GM19023 (cell line): ENCODE data around the gene PPP4R4.
"Not testable (repeated sequence)": the region's sequence is repeated elsewhere in the genome, so short reads cannot be mapped to it uniquely, and the experiment has no call there.

Experiments
- ATAC-seq: cut with Tn5 transposase; IDR thresholded peaks from one replicate; pipeline ENCODE4 v1.9.1; 2021; ENCODE audit warnings: mild to moderate bottlenecking, moderate library complexity; ENCODE audit not compliant: unreplicated experiment

The PPP4R4 gene

DNA sequence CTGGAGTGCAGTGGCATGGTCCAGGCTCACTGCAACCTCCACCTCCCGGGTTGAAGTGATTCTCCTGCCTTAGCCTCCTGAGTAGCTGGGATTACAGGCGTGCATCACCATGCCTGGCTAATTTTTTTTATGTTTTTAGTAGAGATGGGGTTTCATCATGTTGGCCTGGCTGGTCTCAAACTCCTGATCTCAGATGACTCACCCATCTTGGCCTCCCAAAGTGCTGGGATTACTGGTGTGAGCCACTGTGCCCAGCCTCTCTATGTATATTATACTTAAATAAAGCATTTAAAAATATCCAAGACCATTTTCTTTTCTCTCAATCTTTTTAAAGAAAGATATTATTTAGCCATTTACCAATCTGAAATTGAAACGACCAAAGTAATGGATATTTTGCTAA lies 90.1 kb downstream of the PPP4R4 start:
- ATAC-seq = not testable (repeated sequence)

DNA sequence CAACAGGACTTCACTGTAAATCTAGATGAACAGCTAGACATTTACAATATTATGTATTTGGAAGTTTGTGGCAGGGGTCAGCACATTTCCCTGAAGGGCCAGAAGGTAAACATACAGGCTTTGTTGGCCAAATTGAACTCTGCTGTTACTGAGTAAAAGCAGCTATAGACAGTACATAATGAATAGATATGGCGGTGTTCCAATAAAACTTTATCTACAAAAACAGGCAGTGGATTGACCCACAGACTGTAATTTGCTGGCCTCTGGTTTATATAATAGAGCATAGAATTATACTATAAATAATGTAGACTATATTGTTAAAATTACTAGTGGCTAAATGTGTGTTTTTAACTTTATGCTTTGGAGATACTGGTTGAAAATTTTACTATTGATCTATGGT lies 93.2 kb downstream of the PPP4R4 start:
- ATAC-seq = no peak

DNA sequence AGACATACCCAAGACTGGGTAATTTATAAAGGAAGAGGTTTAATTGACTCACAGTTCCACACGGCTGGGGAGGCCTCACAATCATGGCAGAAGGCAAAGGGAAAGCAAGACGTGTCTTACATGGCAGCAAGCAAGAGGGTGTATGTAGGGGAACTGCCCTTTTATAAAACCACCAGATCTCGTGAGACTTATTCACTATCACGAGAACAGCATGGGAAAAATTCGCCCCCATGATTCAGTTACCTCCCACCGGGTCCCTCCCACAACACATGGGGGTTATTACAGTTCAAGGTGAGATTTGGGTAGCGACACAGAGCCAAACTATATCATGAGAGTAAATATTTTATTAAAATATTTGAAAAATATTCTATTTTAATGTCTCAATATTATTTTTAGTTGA lies 94.5 kb downstream of the PPP4R4 start:
- ATAC-seq = not testable (repeated sequence)

DNA sequence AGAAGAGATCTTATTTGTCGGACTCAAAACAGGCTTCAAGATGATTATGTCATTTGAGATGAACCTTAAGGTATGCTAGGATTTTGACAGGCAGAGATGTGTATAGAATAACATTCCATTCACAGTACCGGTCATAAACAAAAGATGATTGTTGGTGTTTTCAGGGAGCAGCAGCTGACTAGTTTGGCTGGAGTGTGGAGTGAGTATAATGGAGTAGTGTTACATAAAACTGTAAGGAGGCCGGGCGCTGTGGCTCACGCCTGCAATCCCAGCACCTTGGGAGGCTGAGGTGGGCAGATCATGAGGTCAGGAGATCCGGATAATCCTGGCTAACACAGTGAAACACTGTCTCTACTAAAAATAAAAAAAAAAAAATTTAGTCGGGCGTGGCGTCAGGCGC lies 95.0 kb downstream of the PPP4R4 start:
- ATAC-seq = no peak

DNA sequence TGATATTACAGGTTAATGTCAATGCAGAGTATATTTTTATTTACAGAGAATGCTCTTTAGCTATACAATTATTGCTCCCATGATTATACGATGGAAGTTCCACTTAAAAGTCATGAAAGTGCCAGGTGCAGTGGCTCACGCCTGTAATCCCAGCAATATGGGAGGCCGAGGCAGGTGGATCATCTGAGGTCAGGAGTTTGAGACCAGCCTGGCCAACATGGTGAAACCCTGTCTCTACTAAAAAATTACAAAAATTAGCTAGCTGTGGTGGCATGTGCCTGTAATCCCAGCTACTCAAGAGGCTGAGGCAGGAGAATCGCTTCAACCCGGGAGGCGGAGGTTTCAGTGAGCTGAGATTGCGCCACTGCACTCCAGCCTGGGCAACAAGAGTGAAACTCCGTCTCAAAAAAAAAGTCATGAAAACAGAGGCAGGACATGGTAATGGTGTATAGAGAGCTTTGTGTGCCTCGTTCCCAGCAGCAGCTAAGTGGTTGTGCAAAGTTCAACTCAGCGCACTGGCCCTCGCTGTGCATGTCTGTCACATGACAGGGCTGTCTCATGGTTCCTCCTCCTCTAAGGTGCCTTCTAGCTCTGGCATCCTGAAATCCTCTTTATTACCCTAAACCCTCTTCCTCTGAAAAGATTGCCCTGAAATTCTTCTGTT lies 102.9 kb downstream of the PPP4R4 start:
- ATAC-seq = not testable (repeated sequence)

DNA sequence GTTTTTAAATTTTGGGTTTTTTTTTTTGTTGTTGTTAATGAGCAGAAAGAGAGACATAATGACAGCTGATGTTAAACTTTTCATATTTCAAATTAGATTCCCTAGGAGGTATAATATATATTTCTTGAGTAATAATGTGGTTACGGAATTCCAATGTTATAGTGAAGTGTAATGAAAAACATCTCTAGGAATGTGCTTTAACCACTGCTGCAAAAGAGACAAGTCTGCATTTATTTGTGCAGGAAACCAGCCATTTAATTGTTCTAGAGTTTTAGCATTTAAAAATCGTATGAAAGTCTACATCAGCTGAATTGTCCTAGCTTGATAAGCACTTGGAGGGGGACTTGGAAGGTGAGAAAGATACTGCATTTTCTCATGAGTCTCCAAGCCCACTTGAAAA lies 104.6 kb downstream of the PPP4R4 start:
- no peak for ATAC-seq

DNA sequence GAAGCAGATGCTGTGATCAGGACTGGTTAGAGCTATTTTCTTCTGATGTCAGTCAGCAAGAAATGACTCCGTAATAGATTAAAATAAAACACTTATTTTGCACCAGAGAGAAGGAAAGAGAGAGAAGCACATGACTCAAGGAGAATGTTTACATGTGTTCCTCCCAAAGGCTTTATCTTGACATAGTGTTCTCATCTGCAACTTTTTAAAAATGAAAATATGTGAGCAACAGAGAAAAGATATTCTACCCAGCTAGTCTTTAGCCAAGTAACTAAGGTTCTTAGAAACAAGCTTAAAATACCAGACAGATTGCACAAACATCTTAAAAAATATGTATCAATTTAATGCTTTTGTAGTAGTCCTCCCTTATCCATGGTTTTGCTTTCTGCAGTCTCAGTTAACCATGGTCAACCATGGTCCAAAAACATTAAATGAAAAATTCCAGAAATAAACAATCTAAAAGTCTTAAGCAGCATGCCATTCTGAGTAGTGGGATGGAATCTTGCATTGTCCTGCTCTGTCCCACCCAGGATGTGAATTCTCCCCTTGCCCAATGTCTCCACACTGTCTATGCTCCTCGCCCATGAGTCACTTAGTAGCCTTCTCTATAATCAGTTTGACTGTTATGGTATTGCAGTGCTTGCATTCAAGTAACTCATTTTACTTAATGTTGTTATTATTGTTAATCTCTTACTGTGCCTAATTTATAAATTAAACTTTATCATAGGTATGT lies 109.0 kb downstream of the PPP4R4 start:
- ATAC-seq = no peak

DNA sequence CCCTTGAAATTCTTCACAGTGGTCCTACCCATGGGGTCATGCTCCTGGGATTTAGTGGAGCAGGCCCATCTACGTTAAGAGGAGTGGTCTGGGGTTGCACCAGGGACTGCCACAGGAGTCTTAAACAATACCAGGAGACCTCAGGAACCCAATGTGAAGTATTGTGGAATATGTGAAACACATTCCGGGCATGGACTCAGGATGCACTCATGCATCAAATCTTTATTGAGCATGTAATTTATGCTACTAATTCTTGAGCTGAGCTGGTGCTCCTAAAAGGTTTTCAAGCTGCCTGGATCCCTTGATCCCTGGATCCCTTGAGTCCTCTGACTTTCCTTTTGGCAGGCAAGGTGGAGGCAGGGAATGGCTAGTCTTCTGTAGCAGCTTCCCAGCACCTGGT lies 110.1 kb downstream of the PPP4R4 start:
- ATAC-seq = no peak

DNA sequence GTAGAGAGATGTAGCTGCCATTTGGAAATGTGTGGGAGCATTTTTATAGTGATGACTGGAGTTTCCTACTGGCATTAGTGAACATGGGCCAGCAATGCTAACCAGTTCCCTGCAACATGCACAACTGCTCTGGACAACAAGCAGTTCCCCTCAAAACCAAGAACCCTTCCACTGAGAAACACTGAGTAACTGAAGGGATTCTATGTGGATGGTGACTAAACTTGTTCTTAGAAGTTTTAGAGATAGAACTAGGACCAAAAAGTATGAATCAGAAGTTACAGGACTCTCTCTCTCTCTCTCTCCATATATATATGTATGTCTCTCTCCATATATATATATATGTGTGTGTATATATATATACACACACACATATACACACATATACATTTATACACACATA lies 111.0 kb downstream of the PPP4R4 start:
- ATAC-seq = no peak

DNA sequence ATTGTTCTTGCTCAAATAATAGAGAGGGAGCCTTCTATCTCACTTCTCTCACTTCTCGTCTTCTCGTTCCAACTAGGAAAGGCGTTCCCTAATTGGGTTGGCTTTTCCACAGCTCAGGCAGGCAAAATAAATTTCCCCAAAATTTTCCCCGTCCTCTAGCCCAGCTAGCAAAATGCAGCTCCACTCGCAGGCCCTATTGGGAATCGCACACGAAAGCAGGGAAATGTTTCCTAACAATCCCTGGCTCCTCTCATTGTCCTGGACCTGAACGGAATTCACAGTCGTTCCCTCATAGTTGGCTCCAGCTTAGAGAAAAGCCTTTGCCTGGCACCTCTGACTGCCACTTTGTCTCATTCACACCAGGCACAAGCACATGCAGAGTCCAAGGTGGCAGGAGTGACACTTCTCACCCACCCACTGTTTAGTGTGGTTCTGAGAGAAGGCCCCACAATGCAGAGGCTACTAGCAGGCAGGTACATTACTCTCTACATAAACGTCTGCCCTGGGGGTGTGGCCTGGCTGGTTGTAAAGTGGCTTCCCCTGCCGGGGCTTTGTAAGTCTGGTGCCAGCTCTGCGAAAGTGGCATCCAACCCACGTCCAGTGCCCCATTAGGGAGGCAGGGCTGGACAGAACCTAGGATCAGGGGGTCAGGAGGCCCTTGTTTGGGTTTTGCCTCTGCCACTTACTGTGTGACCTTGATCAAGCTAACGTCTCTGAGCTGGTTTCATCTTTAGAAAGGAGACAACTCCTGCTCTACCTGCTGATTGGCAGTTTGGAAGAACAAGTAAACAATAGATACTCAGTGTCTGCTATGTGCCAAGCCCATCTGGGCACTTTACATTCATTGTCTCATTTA lies 114.7 kb downstream of the PPP4R4 start:
- ATAC-seq = no peak

DNA sequence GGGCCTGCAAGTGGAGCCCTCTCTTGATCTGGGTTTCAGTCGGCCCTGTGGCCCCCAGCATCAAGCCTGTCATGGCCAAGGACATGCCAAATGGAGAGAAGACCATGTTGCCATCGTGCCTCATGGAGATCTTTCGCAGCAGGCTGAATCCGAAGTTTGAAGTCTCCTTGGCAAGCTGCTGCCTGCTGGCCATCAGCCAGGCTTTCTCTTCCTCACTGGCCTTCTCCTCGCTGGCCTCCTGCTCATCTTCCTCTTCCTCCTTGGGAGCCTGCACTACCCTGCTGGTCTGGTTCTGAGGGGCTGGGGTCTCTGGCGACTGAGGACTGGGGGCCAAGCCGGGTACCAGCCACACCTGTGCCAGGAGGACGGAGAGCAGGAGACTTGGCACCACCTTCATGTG lies 116.1 kb downstream of the PPP4R4 start:
- no peak for ATAC-seq

DNA sequence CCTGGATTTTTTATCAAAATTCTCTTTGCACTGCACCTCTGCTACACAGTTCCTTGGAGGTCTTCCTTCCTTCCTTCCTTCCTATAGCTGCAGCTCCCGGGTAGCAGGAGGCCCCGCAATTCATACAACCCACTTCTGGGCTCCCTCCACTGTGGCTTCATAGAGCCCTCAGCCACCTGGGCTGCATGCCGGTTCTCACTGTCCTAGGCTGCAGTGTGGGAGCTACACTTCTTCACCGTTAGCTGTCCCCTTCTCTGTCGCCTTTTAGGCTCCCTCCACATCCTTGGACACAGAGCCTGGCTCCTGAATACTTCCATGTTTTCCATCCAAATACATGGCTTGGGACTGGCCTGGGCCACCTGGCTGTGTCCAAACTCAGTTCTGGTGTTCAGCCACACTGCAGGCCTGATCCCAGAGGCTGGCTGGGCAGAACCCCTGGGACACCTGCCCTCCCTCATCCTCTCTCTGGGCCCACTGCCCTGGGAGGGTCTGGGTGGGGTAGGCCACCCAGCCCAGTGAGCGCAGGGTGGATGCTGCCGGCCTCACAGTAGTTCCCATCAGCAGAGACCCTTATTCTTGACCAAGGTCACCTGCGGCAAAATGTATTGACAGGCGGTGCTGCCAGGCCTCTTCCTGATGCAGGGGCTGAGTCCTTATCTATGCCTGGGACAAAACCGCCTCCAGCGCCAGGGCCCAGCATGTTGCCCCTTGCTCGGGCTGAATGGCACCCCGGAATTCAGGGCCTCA lies 117.2 kb downstream of the PPP4R4 start:
- ATAC-seq = no peak

DNA sequence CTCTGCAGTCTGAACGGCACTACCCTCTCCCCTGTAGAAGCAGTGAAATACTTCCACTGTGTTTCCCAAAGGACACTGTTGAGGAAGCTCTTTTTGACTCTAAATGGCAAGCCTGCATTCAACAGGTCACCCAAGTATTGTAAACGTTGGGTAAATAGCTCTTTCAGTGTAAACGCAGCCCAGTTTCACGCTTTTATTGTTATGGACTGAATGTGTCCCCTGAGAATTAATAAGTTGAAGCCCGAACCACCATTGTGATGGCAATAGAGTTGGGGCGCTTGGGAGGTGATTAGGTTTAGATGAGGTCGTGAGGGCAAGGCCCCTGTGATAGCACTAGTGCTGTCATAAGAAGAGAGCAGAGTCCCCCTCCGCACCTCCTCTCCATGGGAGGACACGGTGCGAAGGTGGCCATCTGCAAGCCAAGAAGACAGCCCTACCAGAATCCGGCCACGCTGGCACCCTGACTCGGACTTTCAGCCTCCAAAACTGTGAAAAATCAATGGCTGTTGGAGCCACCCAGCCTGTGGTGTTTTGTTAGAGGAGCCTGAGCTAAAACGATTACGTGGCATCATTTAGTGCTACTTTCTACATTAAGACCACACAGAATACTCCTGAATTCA lies 117.9 kb downstream of the PPP4R4 start:
- no peak for ATAC-seq

DNA sequence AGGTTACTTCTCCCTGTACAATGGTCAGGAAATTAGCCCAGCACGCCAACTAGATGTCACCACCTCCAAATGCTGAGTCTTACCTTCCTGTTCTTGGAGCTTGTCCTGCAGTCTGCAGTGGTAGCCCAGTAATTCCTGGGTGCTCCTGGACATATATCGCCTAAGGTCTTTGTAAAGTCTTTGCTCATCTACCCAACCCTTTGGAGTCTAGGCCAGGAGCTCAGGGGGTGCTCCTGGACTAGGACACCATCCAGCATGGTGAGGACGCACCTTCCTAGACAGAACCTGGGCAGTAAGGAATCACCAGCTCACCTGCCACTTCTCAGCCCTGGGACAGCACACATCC lies 118.4 kb downstream of the PPP4R4 start:
- ATAC-seq = no peak

DNA sequence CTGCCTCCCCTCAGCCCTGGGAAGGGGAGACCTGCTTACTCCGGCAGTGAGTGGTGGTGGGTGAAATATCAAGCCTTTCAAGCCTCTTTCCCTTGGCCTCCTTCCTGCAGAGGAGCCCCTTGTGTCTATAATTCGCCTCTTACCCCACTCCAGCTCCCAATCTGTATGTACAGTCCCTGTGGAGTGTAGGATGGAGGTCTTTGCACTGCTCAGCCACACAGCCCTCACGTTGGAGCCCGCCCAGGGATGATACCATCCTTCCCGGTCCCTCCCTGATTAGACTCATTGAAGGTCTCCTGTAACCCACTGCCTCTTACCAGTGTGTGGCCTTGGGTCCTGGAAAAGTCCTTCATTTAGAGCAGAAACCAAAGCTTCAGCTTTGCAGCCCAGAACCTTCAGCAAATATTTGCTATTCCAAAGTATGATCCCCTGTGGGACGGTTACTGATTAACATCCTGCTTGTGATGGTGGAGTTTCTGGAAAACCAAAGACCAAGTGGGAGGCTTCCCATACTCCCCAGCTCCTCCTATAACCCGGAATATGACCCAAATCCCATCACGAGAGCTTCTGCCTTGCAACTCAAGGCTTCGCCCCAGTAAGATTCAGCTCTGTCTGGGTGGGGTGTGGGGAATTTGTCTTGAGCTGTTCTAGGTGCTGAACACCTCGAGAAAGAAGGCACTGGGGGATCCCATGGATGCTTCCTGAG lies 118.9 kb downstream of the PPP4R4 start, which contains the start of gene SERPINA10:
TSS of gene SERPINA10 (minus strand) at position 397 of the 706 bp plus-strand sequence. CDS start 2,675 bp downstream, outside the sequence.
- no peak for ATAC-seq

DNA sequence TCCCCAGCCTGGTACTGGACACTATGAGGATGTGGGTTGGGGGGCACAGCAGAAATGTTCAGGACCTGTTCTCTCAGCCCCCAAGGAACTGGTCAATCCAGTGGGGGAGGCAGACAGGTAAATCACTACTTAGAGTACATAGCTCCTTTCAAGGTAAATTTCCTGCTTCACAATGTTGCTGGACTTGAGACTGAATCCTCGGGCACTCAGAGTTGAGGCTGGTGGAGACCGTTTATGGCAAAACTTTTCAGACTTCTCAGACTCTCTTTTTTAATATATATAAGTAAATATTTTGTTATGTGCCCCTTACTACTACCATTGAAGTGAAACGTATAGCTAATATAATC lies 119.4 kb downstream of the PPP4R4 start:
- no peak for ATAC-seq

DNA sequence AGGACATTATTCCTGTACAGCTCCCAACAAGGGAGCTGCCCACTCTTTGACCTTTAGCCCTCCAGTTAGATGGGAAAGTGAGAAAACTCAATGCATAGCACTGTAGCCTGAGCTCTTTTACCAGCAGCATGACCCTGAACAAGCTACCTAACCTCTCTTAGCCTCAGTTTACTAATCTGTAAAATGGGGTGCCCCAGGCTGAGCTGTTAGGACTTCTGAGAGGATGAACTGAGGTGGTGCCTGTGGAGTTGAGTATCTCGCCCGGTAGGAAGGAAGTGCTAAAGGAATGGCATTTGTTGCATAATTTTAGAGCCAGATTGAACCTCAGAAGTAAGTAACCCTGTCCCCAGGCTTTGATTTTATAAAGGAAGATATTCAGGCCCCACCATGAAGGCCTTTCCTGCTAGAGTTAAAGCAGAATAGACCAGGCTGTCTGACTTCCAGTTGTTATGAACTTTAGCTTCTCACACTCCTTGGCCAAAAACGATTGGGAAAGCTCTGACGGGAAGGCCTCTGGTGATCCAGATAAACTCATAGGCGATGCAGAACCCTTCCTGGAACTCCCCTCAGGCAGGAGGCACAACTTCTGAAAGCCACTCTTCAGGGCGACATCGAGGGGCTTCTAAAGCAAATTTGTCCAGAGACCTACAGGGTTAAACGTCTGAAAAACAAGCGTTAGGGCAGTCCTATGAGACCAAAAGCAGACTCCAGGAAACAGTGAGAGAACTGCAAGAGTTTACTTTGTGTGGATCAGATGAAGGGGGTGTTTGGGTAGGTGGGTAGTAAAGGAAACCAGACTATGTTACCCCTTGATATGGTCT lies 121.4 kb downstream of the PPP4R4 start:
- no peak for ATAC-seq

DNA sequence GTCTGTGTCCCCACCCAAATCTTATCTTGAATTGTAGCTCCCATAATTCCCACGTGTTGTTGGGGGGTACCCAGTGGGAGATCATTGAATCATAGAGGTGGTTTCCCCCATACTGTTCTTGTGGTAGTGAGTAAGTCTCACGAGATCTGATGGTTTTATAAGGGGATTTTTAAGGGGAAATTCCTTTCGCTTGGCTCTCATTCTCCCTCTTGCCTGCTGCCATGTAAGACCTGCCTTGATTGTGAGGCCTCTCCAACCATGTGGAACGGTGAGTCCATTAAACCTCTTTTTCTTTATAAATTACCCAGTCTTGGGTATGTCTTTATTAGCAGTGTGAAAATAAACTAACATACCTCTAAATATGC lies 122.0 kb downstream of the PPP4R4 start:
- not testable (repeated sequence) for ATAC-seq

DNA sequence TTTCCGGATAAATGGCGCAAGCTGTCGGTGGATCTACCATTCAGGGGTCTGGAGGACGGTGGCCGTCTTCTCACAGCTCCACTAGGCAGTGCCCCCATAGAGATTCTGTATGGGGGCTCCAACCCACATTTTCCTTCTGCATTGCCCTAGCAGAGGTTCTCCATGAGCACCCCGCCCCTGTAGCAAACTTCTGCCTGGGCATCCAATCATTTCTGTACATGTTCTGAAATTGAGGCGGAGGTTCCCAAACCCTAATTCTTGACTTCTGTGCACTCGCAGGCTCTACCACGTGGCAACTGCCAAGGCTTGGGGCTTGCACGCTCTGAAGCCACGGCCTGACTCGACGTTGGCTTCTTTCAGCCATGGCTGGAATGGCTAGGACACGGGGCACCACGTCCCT lies 124.0 kb downstream of the PPP4R4 start:
- no peak for ATAC-seq
